ENCODE measurements around the gene RIPK1.

RIPK1 gene

DNA sequence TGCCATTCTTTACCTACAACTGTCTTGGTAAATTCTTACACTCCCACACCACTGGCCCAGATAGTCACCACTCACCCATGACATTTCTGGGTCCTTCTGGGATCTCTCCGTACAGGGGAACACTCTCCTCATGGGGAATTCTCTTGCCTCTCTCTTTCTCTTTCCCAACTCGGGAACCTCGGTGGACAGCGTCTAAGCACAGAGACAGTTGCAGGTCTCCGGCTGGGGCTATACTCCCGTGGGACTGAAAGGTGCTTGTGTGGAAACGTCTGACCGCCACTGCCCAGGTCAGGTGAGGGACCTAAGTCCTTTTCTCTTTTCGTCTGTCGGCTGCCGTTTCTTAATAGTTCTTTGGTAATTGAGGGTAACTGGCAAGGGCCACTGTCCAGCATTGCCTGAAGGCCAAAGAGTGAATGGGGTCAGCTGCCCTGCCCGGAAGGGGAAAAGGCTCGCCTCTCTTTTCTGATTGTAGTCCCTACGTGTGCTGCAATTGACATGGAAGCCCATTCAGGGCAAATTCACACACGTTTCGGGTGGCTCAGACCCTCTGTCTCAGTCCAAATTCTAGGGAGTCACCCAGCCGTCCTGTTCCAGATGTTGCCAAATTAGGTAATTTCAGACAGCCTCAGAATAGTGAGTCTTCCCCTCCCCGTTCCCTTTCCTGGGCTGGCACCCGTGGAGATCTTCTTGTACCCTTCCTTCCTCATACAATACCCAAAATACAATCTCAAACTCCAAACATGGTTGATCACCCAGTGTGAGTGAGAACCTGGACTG lies 31.2 kb upstream of the RIPK1 start:
- TF ChIP-seq, protein P1, sequence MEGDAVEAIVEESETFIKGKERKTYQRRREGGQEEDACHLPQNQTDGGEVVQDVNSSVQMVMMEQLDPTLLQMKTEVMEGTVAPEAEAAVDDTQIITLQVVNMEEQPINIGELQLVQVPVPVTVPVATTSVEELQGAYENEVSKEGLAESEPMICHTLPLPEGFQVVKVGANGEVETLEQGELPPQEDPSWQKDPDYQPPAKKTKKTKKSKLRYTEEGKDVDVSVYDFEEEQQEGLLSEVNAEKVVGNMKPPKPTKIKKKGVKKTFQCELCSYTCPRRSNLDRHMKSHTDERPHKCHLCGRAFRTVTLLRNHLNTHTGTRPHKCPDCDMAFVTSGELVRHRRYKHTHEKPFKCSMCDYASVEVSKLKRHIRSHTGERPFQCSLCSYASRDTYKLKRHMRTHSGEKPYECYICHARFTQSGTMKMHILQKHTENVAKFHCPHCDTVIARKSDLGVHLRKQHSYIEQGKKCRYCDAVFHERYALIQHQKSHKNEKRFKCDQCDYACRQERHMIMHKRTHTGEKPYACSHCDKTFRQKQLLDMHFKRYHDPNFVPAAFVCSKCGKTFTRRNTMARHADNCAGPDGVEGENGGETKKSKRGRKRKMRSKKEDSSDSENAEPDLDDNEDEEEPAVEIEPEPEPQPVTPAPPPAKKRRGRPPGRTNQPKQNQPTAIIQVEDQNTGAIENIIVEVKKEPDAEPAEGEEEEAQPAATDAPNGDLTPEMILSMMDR (IDR thresholded peaks at IDR 0.05): no peak
- Histone ChIP-seq H3K27me3 (ENCODE audit: control insufficient read depth, insufficient read depth, low read length) (no peaks in the 10 kb centered on the region), H3K27ac (no peak overlapping the region), H3K9ac (no peak overlapping the region), H3K79me2 (no peaks in the 10 kb centered on the region), H3K4me2 (ENCODE audit: low read length) (no peak overlapping the region), H3K4me1 (no peaks in the 10 kb centered on the region), H3K9me3 (ENCODE audit: control insufficient read depth, low read length) (no peaks in the 10 kb centered on the region), H3K36me3 (ENCODE audit: control insufficient read depth, insufficient read depth, low read length) (no peaks in the 10 kb centered on the region), H2AFZ (no peak overlapping the region), H3K4me3 (ENCODE audit: low read depth, low read length) (no peak overlapping the region)

DNA sequence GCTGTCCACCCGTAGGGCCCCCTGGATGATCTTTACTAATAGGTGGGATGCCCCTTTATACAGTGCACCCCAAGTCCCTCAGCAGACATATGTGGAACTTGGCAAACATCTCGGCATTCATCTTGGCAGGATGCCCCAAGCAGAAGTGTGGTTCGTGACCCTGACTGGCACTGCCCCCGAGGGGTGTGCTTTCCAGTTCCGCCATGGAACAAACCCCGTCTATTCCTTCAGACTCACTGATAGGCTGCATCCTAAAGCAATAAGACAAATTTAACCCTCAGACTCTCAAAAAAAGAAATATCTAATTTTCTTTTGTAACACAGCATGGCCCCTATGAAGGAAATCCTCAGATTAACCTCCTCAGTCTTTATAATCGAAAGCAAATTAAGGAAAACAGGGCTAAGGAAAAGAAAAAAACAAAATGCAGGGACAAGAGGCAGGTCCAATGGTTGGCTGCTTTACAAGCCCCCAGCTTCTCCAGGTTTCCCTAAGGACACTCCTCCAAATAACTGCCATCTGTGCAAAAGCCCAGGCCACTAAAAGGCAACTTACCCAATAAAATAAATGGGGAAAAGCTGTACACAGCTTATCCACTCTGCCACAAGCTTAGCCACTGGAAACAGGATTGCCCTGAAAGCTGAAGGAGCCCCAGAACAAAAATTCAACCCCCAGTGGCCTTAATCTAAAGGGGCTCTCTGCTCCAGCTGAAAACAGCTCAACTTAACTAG lies 30.5 kb upstream of the RIPK1 start:
- no peak overlapping the region for H3K9ac ChIP-seq
- H3K4me3 ChIP-seq (ENCODE audit: low read depth, low read length): no peak overlapping the region
- H2AFZ ChIP-seq: no peak overlapping the region
- H3K4me1 ChIP-seq: no peaks in the 10 kb centered on the region
- H3K79me2 ChIP-seq: no peaks in the 10 kb centered on the region
- H3K27me3 ChIP-seq (ENCODE audit: control insufficient read depth, insufficient read depth, low read length): no peaks in the 10 kb centered on the region
- TF ChIP-seq, protein P1 (IDR thresholded peaks at IDR 0.05): no peak
- no peak overlapping the region for H3K27ac ChIP-seq
- no peaks in the 10 kb centered on the region for H3K9me3 ChIP-seq (ENCODE audit: control insufficient read depth, low read length)
- H3K36me3 ChIP-seq (ENCODE audit: control insufficient read depth, insufficient read depth, low read length): no peaks in the 10 kb centered on the region
- H3K4me2 ChIP-seq (ENCODE audit: low read length): no peak overlapping the region

DNA sequence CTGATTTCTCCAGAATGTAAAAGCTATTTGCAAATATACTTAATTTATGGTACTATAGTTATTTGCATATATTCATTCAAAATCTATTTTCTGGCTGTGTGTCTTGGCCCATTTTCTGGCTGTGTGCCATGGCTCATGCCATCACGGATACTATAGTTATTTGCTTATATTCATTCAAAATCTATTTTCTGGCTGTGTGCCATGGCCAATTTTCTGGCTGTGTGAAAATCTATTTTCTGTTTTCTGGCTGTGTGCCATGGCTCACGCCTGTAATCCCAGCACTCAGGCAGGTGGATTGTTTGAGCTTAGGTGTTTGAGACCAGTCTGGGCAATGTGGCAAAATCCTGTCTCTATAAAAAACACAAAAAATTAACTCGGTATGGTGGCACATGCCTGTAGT lies 28.9 kb upstream of the RIPK1 start:
- Histone ChIP-seq H3K4me3 (ENCODE audit: low read depth, low read length) (no peak overlapping the region), H3K27ac (no peak overlapping the region), H3K4me1 (no peaks in the 10 kb centered on the region), H2AFZ (no peak overlapping the region), H3K9me3 (ENCODE audit: control insufficient read depth, low read length) (no peaks in the 10 kb centered on the region), H3K9ac (no peak overlapping the region), H3K79me2 (no peaks in the 10 kb centered on the region), H3K36me3 (ENCODE audit: control insufficient read depth, insufficient read depth, low read length) (no peaks in the 10 kb centered on the region), H3K4me2 (ENCODE audit: low read length) (no peak overlapping the region), H3K27me3 (ENCODE audit: control insufficient read depth, insufficient read depth, low read length) (no peaks in the 10 kb centered on the region)
- TF ChIP-seq, protein P1 (IDR thresholded peaks at IDR 0.05): no peak

DNA sequence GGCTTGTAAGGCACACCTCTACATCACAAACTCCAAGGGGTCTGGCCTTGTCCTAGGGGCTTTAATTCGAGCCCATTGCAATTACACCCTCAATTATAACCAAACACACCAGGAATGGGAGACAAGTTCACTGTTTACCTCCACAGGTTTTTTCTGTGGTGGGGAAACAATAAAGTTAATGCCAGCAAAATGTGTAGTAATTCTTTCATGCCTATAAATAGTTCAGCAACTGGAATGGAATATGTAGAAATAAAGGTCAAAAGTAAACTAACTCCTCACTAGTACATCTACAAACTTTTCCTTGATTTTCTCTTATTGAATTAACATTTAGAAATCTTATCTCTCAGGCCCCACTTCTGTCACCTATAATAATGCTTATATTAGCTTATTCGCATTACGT lies 27.1 kb upstream of the RIPK1 start:
- H3K27me3 ChIP-seq (ENCODE audit: control insufficient read depth, insufficient read depth, low read length): no peaks in the 10 kb centered on the region
- no peak overlapping the region for H3K27ac ChIP-seq
- no peak overlapping the region for H3K4me3 ChIP-seq (ENCODE audit: low read depth, low read length)
- H3K4me1 ChIP-seq: no peaks in the 10 kb centered on the region
- no peak overlapping the region for H3K4me2 ChIP-seq (ENCODE audit: low read length)
- no peak overlapping the region for H3K9ac ChIP-seq
- H2AFZ ChIP-seq: no peak overlapping the region
- TF ChIP-seq, protein P1 (IDR thresholded peaks at IDR 0.05): no peak
- H3K9me3 ChIP-seq (ENCODE audit: control insufficient read depth, low read length): no peaks in the 10 kb centered on the region
- no peaks in the 10 kb centered on the region for H3K79me2 ChIP-seq
- no peaks in the 10 kb centered on the region for H3K36me3 ChIP-seq (ENCODE audit: control insufficient read depth, insufficient read depth, low read length)

All from parathyroid adenoma (tissue), 2 donors.